ENCODE data around the gene EHMT1. TPM values are rescaled to one million over a fixed set of nuclear protein-coding genes. Genes with fewer than 3 reads are reported as not detected.
"Not testable (repeated sequence)": the region's sequence is repeated elsewhere in the genome, so short reads cannot be mapped to it uniquely, and the experiment has no call there.

EHMT1 gene
- total and polyA plus RNA-seq, 2 of the 13 experiments (the other 11 are each of a cell fraction or from before 2014, with no cell fraction given): 23.0 to 27.1 TPM

DNA sequence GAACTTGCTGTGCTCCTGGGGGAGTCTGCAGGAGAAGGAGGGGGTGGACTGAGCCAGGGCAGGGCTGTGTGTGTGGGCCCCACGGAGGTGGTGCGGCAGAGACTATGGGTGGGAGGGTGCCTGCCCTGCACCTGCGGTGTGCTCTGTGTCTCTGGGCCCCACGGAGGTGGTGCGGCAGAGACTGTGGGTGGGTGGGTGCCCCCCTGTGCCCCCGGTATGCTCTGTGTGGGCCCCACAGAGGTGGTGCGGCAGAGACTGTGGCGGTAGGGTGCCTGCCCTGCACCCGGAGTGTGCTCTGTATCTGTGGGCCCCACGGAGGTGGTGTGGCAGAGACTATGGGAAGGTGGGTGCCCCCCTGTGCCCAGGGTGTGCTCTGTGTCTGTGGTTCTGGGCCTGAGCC lies 103.7 kb downstream of the EHMT1 start:
- Histone ChIP-seq H3K4me1 (ENCODE audit: insufficient read depth, low read length) (no peaks in the 10 kb centered on the region), H3K27ac (ENCODE audit: extremely low read length, insufficient read depth, low read length) (no peak overlapping the region), H3K9me3 (ENCODE audit: low read length) (no peaks in the 10 kb centered on the region), H2AFZ (ENCODE audit: low read length) (no peak overlapping the region), H3K79me2 (ENCODE audit: insufficient read depth, low read length) (peaks cover 3% of the 10 kb centered on the region), H3K4me3 (replicated peaks in 1 of 3; ENCODE audit: insufficient read depth in 1 of 3, low read depth in 2 of 3, low read length in 3 of 3) (no peak overlapping the region), H3K9ac (ENCODE audit: insufficient read depth, low read depth, low read length) (no peak overlapping the region), H4K20me1 (ENCODE audit: insufficient read depth, low read length) (no peaks in the 10 kb centered on the region), H3K4me2 (ENCODE audit: low read depth, low read length) (no peak overlapping the region), H3K36me3 (replicated peaks in 1 of 2; ENCODE audit: control insufficient read depth in 1 of 2, insufficient read depth in 2 of 2, low read length in 2 of 2) (peaks cover 6 to 31% of the 10 kb centered on the region in 2 experiments), H3K27me3 (ENCODE audit: control insufficient read depth in 1 of 2, insufficient read depth in 2 of 2, low read length in 2 of 2) (no peaks in the 10 kb centered on the region)
- DNase-seq (ENCODE audit: low spot score) (no peak), ATAC-seq (no peak), FAIRE-seq (no peak)
- no peak for TF ChIP-seq GATA4 (IDR thresholded peaks at IDR 0.05; ENCODE audit: borderline replicate concordance, low read depth)
- TF ChIP-seq ZFP41 (CRISPR knock-in tag; IDR thresholded peaks at IDR 0.05; ENCODE audit: borderline replicate concordance): no peak
- TF ChIP-seq SP2 (CRISPR knock-in tag; IDR thresholded peaks at IDR 0.05): no peak
- no peak for TF ChIP-seq HCFC1 (IDR thresholded peaks at IDR 0.05; ENCODE audit: low read depth, low read length)
- no peak for TF ChIP-seq RFX3 (CRISPR knock-in tag; IDR thresholded peaks at IDR 0.05)
- no peak for TF ChIP-seq PLRG1 (conservative IDR thresholded peaks at IDR 0.05)
- TF ChIP-seq SNAPC2 (CRISPR knock-in tag; IDR thresholded peaks at IDR 0.05): no peak
- TF ChIP-seq SMAD9 (CRISPR knock-in tag; IDR thresholded peaks at IDR 0.05): no peak
- TF ChIP-seq ZBTB42 (CRISPR knock-in tag; IDR thresholded peaks at IDR 0.05): no peak
- TF ChIP-seq HOXA5 (CRISPR knock-in tag; IDR thresholded peaks at IDR 0.05): no peak
- TF ChIP-seq FOXO1 (CRISPR knock-in tag; IDR thresholded peaks at IDR 0.05): no peak
- no peak for TF ChIP-seq ZFP36 (IDR thresholded peaks at IDR 0.05; ENCODE audit: borderline replicate concordance, low read depth, low read length, partially characterized antibody)
- TF ChIP-seq MAFG (CRISPR knock-in tag; IDR thresholded peaks at IDR 0.05): no peak
- TF ChIP-seq GPN1 (CRISPR knock-in tag; IDR thresholded peaks at IDR 0.05; ENCODE audit: borderline replicate concordance): no peak
- no peak for TF ChIP-seq NR2F6 (IDR thresholded peaks at IDR 0.05)
- TF ChIP-seq NR2F6 (CRISPR knock-in tag; IDR thresholded peaks at IDR 0.05): no peak
- TF ChIP-seq ZNF550 (CRISPR knock-in tag; IDR thresholded peaks at IDR 0.05; ENCODE audit: borderline replicate concordance): no peak
- intact Hi-C loops (cut with micrococcal nuclease; ENCODE audit: unreplicated experiment) (no loop called here), in situ Hi-C loops (cut with HindIII; ENCODE audit: extremely low pct_ligation_motif_present, low pct_unique_long_range_greater_than_20kb) (no loop called here)
- no TSS peak for BruUV-seq (replicated peaks)
- WGBS (ENCODE audit: low lambda C conversion rate): 100% methylated on average over 2 of the region's 10 CpGs
- ChIA-PET POLR2A (no interaction called here), CTCF (ENCODE audit: low intra/inter-chr PET ratio, low total read pairs) (no interaction called here)

- in situ Hi-C loops (cut with HindIII; ENCODE audit: extremely low pct_ligation_motif_present, low pct_unique_long_range_greater_than_20kb); H3K27me3 ChIP-seq (ENCODE audit: control insufficient read depth in 1 of 2, insufficient read depth in 2 of 2, low read length in 2 of 2); H3K4me1 ChIP-seq (ENCODE audit: insufficient read depth, low read length); POLR2A ChIA-PET; H3K9me3 ChIP-seq (ENCODE audit: low read length); H3K9ac ChIP-seq (ENCODE audit: insufficient read depth, low read depth, low read length); H3K4me3 ChIP-seq (replicated peaks in 1 of 3; ENCODE audit: insufficient read depth in 1 of 3, low read depth in 2 of 3, low read length in 3 of 3); intact Hi-C loops (cut with micrococcal nuclease; ENCODE audit: unreplicated experiment); BruUV-seq (replicated peaks); FAIRE-seq; H3K79me2 ChIP-seq (ENCODE audit: insufficient read depth, low read length); H3K27ac ChIP-seq (ENCODE audit: extremely low read length, insufficient read depth, low read length); H4K20me1 ChIP-seq (ENCODE audit: insufficient read depth, low read length); ATAC-seq; DNase-seq (ENCODE audit: low spot score); H2AFZ ChIP-seq (ENCODE audit: low read length); CTCF ChIA-PET (ENCODE audit: low intra/inter-chr PET ratio, low total read pairs); H3K4me2 ChIP-seq (ENCODE audit: low read depth, low read length): not testable (repeated sequence)
- peaks cover 9 to 28% of the 10 kb centered on the region in 2 experiments for H3K36me3 ChIP-seq (replicated peaks in 1 of 2; ENCODE audit: control insufficient read depth in 1 of 2, insufficient read depth in 2 of 2, low read length in 2 of 2)
- 98% methylated on average over 6 of the region's 13 CpGs for whole genome bisulfite sequencing (ENCODE audit: low lambda C conversion rate)
These were observed 104.6 kb downstream of the EHMT1 start for GRCh38 chr9:137723356-137723755.

Data from HepG2 (cell line).